Ishikawa (cell line): ENCODE data around the gene MAGEH1.
A peak's percentile ranks its signal among the peaks of the same experiment; 100 is the strongest.

ENCODE experiments used
- CEBPB ChIP-seq: IDR thresholded peaks from 2 replicates; pipeline ENCODE4 v1.6.1; 2012
- CREB1 ChIP-seq: IDR thresholded peaks from 2 replicates; pipeline ENCODE4 v1.6.1; 2012; ENCODE audit warnings: low read depth
- EGR1 ChIP-seq: IDR thresholded peaks from 2 replicates; pipeline ENCODE4 v1.6.1; 2012
- EP300 ChIP-seq: IDR thresholded peaks from 2 replicates; pipeline ENCODE4 v1.6.1; 2012; ENCODE audit warnings: borderline replicate concordance
- FOXM1 ChIP-seq: IDR thresholded peaks from 2 replicates; pipeline ENCODE4 v1.6.1; 2012; ENCODE audit warnings: low read depth, borderline replicate concordance
- NFIC ChIP-seq: IDR thresholded peaks from 2 replicates; pipeline ENCODE4 v1.6.1; 2012
- RAD21 ChIP-seq: IDR thresholded peaks from 2 replicates; pipeline ENCODE4 v1.6.1; 2012; ENCODE audit warnings: low read depth
- TAF1 ChIP-seq: IDR thresholded peaks from 2 replicates; pipeline ENCODE4 v1.6.1; 2012; ENCODE audit warnings: low read depth, mild to moderate bottlenecking
- TCF12 ChIP-seq: IDR thresholded peaks from 2 replicates; pipeline ENCODE4 v1.6.1; 2012; ENCODE audit warnings: low read depth
- TEAD4 ChIP-seq: IDR thresholded peaks from 2 replicates; pipeline ENCODE4 v1.6.1; 2012
- YY1 ChIP-seq: IDR thresholded peaks from 2 replicates; pipeline ENCODE4 v1.6.1; 2012; ENCODE audit warnings: low read depth
- ZBTB7A ChIP-seq: IDR thresholded peaks from 2 replicates; pipeline ENCODE4 v1.6.1; 2012; ENCODE audit warnings: low read depth
- TF ChIP-seq, protein P1 (sequence below): IDR thresholded peaks from 2 replicates; pipeline ENCODE4 v1.6.1; 2012
- TF ChIP-seq, protein P2 (sequence below): IDR thresholded peaks from 2 replicates; pipeline ENCODE4 v1.6.1; 2012; ENCODE audit warnings: low read depth, mild to moderate bottlenecking
- TF ChIP-seq, protein P3 (sequence below): IDR thresholded peaks from 2 replicates; pipeline ENCODE4 v1.6.1; 2012

MAGEH1 gene

DNA sequence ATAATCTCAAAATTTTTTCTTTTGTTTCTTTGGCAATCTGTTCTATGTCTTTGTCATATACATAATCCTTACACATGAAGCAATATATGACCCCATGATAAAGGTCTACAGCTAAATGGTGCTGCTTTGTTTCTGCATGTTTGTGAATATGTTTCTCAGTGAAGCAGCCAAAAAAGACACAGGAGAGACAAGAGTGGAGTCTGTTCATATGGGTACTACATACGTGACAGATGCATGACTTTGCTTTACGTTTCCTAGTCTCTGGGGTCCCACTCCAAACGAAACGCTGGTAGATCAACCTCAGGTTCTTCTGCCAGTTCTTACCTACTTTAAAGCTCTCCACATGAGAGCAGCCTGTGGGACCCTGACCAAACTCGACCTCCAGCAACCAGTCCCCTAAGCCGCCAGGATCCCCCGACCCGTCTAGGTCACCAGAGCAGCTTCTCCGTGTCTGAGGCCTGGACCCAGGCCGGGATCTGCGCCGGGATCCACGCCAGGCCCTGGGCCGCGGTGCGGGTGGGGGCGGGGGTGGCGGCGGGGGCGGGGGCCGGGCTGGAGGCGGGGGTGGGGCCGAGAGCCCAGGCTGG lies 36.2 kb downstream of the MAGEH1 start:
- TF ChIP-seq NFIC (no peak), CEBPB (no peak), CREB1 (no peak), RAD21 (no peak), EGR1 (no peak), TAF1 (no peak), TCF12 (no peak), TEAD4 (no peak), FOXM1 (no peak), ZBTB7A (no peak), YY1 (no peak)
- TF ChIP-seq, protein P1, sequence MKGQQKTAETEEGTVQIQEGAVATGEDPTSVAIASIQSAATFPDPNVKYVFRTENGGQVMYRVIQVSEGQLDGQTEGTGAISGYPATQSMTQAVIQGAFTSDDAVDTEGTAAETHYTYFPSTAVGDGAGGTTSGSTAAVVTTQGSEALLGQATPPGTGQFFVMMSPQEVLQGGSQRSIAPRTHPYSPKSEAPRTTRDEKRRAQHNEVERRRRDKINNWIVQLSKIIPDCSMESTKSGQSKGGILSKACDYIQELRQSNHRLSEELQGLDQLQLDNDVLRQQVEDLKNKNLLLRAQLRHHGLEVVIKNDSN: no peak
- TF ChIP-seq, protein P2, sequence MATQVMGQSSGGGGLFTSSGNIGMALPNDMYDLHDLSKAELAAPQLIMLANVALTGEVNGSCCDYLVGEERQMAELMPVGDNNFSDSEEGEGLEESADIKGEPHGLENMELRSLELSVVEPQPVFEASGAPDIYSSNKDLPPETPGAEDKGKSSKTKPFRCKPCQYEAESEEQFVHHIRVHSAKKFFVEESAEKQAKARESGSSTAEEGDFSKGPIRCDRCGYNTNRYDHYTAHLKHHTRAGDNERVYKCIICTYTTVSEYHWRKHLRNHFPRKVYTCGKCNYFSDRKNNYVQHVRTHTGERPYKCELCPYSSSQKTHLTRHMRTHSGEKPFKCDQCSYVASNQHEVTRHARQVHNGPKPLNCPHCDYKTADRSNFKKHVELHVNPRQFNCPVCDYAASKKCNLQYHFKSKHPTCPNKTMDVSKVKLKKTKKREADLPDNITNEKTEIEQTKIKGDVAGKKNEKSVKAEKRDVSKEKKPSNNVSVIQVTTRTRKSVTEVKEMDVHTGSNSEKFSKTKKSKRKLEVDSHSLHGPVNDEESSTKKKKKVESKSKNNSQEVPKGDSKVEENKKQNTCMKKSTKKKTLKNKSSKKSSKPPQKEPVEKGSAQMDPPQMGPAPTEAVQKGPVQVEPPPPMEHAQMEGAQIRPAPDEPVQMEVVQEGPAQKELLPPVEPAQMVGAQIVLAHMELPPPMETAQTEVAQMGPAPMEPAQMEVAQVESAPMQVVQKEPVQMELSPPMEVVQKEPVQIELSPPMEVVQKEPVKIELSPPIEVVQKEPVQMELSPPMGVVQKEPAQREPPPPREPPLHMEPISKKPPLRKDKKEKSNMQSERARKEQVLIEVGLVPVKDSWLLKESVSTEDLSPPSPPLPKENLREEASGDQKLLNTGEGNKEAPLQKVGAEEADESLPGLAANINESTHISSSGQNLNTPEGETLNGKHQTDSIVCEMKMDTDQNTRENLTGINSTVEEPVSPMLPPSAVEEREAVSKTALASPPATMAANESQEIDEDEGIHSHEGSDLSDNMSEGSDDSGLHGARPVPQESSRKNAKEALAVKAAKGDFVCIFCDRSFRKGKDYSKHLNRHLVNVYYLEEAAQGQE: no peak
- TF ChIP-seq, protein P3, sequence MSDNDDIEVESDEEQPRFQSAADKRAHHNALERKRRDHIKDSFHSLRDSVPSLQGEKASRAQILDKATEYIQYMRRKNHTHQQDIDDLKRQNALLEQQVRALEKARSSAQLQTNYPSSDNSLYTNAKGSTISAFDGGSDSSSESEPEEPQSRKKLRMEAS: no peak

DNA sequence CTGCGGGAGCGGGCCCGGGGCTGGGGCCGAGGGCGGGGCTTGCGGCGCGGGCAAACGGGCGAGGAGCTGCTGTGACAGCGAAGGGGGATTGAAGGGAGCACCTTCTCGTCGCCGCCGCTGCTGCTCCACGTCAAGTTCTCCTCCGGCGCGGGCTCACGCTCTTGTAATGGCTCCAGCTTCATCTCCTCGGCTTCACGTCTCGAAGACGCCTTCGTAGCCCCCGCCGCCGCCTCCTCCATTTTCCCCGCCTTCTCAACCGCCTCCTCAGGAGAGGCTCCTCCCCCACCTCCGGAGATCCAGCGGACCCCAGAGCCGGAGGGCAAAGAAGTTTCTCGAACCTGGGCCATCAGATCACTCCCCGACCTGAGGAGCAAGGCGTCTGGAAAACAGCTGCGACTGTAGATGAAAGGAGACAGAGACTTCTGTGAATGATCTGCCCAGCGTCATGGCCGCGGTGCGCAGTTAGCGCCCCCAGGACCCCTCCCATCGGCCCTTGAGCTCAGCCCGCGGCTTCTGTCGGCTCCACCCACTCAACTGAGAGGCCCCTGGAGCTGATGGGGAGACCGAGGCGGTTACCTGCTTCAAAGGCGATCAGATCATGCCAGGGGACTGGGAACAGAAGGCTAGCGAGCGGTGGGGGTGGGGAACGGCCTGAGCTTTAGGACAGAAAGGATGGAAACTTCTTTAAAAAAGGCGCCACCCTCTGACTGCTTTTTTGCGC lies 36.8 kb downstream of the MAGEH1 start:
- TF ChIP-seq TAF1 (peak; percentile 23; the same call in 1 of the 2 replicates), NFIC (no peak), TCF12 (no peak), TEAD4 (no peak), ZBTB7A (peak; percentile 77), CREB1 (no peak)
- TF ChIP-seq, protein P3: peak; percentile 17; the same call in 1 of the 2 replicates

DNA sequence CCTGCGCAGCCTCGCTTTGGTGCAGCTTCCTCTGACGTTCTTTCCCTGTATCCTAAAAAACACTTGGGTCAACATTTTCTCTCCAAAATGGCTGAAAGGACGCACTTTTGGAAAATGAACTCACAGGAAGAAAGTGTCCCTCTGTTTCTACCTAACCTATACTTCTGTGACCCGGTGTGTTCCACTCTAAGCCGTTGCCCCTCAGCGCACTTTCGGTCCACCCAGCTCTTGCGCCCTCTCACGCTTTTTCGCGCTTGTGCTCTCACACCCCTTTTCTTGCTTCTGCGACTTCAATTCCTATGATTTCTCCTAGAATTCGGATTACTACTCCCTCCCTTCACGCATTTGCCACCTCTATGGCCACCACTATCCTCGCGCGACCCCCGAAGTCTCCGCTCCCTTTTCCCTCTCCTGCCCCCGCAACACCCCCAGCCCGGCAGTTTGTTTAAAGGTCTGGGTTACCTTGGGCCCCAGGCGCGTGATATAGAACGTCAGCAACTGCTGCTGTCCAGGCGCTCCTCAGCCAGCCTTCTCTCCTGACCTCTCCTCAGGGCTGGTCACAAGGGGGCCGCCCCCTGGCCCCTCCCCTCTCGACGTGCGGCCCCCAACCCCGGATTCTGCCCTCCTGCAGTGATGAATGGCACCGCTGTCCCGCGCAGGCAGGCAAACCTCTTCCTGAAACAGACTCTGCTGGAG lies 37.5 kb downstream of the MAGEH1 start, which contains the start of gene USP51:
TSS of gene USP51 (minus strand) at position 535 of the 696 bp plus-strand sequence. CDS start 909 bp downstream, outside the sequence.
- TF ChIP-seq NFIC (no peak), ZBTB7A (0 out of 2 replicates have a peak, but pooled peaks have one; percentile 8)

DNA sequence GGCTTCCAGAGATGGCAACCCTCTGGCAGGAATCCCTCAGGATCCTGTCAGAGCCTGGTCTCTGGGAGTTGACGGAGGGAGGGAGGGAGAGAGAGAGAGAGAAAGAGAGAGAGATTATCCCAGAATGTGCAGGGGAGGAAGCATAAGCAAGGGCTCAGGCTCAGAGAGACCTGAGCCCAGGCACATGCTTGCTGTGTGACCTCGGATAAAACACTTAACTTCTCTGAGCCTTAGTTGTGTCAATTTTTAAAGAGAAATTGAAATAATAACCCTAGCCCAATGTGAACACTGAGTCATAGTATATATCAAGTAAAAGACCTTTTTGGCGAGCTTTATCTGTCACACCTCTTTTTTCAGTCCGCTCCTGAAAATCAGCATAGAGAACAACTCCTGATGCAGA lies 38.2 kb downstream of the MAGEH1 start:
- TF ChIP-seq FOXM1: no peak
- TF ChIP-seq TCF12: no peak

DNA sequence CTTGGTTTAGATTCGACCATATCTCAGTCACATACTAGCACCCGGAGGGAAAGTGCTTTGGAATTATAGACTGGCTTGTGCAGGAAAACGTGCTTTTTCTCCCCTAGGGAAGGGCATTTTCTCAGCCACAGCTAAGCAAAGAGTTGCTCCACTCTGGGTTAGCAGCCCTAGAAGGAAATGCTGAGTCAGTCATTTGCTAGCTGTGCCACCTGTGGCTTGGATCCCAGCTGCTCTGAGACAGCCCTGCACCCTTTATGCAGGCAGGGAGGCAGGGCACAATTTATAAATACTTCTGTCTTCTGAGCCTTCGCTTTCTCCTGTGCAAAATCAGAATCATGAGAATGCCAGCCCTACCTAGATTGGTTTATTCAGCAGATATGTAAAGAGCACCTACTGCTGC lies 39.0 kb downstream of the MAGEH1 start:
- TF ChIP-seq TCF12 (no peak), ZBTB7A (no peak), CEBPB (no peak), FOXM1 (no peak), CREB1 (no peak), TAF1 (no peak), RAD21 (no peak), YY1 (no peak), EP300 (no peak)
- TF ChIP-seq, protein P2: no peak
